Measurements from ENCODE around the gene CCDC15. TPM values are rescaled to one million over a fixed set of nuclear protein-coding genes. Genes with fewer than 3 reads are reported as not detected.

CCDC15 gene
- total and polyA plus RNA-seq, 2 experiments from 2014 or later = 2.9 to 3.3 TPM

DNA sequence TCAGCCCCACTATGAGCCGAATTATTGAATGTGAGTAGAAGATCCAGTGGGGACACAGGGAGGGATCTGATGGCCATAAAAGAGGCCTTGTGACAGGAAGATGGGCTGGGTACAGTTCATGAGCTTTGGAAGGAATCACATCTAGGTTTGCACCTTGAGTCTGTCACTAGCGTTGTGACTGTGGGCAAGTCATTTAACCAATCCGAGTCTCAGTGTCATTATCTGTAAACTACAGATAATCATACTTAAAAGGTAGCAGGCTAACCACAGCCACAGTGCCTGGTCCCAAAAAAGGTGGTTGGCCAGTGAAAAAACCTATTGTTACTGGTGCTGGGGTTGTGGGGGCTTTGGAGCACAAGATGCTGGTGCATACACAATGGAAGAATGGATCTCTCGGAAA lies 31.2 kb upstream of the CCDC15 start:
- H3K27ac Mint-ChIP-seq = no peak overlapping the region
- Histone ChIP-seq H3K79me2 (replicated peaks; ENCODE audit: insufficient read depth) (no peaks in the 10 kb centered on the region), H3K4me1 (ENCODE audit: insufficient read depth) (no peaks in the 10 kb centered on the region), H3K36me3 (ENCODE audit: insufficient read depth) (no peaks in the 10 kb centered on the region), H3F3A (replicated peaks; ENCODE audit: low read depth) (0 out of 2 replicates have a peak, but pooled peaks cover 3% of the 10 kb centered on the region), H3K9me2 (ENCODE audit: insufficient read depth) (peaks cover 9% of the 10 kb centered on the region; the same call in 1 of the 2 replicates), H3K27me3 (ENCODE audit: insufficient read depth) (peaks cover 64% of the 10 kb centered on the region), H3K27ac (ENCODE audit: low read depth) (no peak overlapping the region), H3K4me3 (no peak overlapping the region), H4K20me1 (replicated peaks; ENCODE audit: insufficient read depth) (no peaks in the 10 kb centered on the region), H3K4me2 (no peak overlapping the region), H2AFZ (no peak overlapping the region)
- H3K9me3 Mint-ChIP-seq = peaks cover 19% of the 10 kb centered on the region
- ATAC-seq = no peak
- H3K4me1 Mint-ChIP-seq = no peaks in the 10 kb centered on the region
- TF ChIP-seq POLR2AphosphoS5 (IDR thresholded peaks at IDR 0.05; ENCODE audit: low read depth) = no peak
- no peak for TF ChIP-seq ZNF462 (CRISPR knock-in tag; IDR thresholded peaks at IDR 0.05)
- no peak for TF ChIP-seq EZH2 (IDR thresholded peaks at IDR 0.05; ENCODE audit: low read depth, unreplicated experiment)
- TF ChIP-seq STAT1 (IDR thresholded peaks at IDR 0.05; ENCODE audit: unreplicated experiment) = no peak
- TF ChIP-seq ZNF331 (CRISPR knock-in tag; IDR thresholded peaks at IDR 0.05; ENCODE audit: low read depth) = no peak
- no peak for TF ChIP-seq NANOG (IDR thresholded peaks at IDR 0.05; ENCODE audit: borderline replicate concordance)
- peaks cover 47% of the 10 kb centered on the region for H3K27me3 Mint-ChIP-seq (ENCODE audit: insufficient read depth, low read depth, poor library complexity)
- no peak overlapping the region; the same call in 2 of the 3 replicates for H3K4me3 Mint-ChIP-seq
- DNase-seq (ENCODE audit: low spot score) = no peak
- no peaks in the 10 kb centered on the region; the same call in 2 of the 3 replicates for H3K36me3 Mint-ChIP-seq (ENCODE audit: low read depth)

DNA sequence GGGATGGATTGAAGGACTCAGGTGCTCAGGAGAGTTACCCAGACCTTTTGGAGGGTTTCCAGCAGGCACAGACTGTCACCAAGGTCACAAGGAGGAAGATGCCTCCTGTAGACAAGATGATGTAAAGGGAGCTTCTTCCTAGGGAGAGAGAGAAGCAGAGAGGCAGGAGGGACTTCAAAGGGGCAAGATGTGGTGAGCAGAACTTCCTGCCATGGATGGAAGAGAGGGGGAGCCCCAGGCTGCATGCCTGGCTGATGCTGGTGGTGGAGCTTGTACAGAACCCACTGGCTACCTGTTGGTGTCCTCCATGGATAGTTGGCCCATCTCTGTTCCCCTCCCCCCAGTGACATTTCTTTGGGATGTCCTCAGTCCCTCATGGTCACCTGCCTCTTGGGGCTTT lies 30.7 kb upstream of the CCDC15 start:
- peaks cover 19% of the 10 kb centered on the region for H3K9me3 Mint-ChIP-seq
- H3K4me2 ChIP-seq = no peak overlapping the region
- ATAC-seq = no peak
- H3K4me3 ChIP-seq = no peak overlapping the region
- 0 out of 2 replicates have a peak, but pooled peaks cover 3% of the 10 kb centered on the region for H3F3A ChIP-seq (replicated peaks; ENCODE audit: low read depth)
- DNase-seq (ENCODE audit: low spot score) = no peak
- H3K4me1 ChIP-seq (ENCODE audit: insufficient read depth) = no peaks in the 10 kb centered on the region
- H3K27me3 Mint-ChIP-seq (ENCODE audit: insufficient read depth, low read depth, poor library complexity) = peaks cover 46% of the 10 kb centered on the region
- no peak overlapping the region for H2AFZ ChIP-seq
- H3K4me3 Mint-ChIP-seq = no peak overlapping the region
- no peaks in the 10 kb centered on the region for H3K79me2 ChIP-seq (replicated peaks; ENCODE audit: insufficient read depth)
- no peaks in the 10 kb centered on the region for H4K20me1 ChIP-seq (replicated peaks; ENCODE audit: insufficient read depth)
- no peaks in the 10 kb centered on the region for H3K4me1 Mint-ChIP-seq
- no peak overlapping the region for H3K27ac ChIP-seq (ENCODE audit: low read depth)
- H3K36me3 ChIP-seq (ENCODE audit: insufficient read depth) = no peaks in the 10 kb centered on the region
- H3K36me3 Mint-ChIP-seq (ENCODE audit: low read depth) = no peaks in the 10 kb centered on the region; the same call in 2 of the 3 replicates
- H3K27ac Mint-ChIP-seq = no peak overlapping the region
- peaks cover 60% of the 10 kb centered on the region for H3K27me3 ChIP-seq (ENCODE audit: insufficient read depth)
- peaks cover 9% of the 10 kb centered on the region; the same call in 1 of the 2 replicates for H3K9me2 ChIP-seq (ENCODE audit: insufficient read depth)
- no peak for TF ChIP-seq ZNF331 (CRISPR knock-in tag; IDR thresholded peaks at IDR 0.05; ENCODE audit: low read depth)
- no peak for TF ChIP-seq ZNF462 (CRISPR knock-in tag; IDR thresholded peaks at IDR 0.05)
- TF ChIP-seq NANOG (IDR thresholded peaks at IDR 0.05; ENCODE audit: borderline replicate concordance) = no peak
